Testis (tissue), 3 donors: ENCODE data around the gene ADGRB3. TPM values are rescaled to one million over a fixed set of nuclear protein-coding genes. Genes with fewer than 3 reads are reported as not detected.

Experiments
- DNase-seq: peaks from one replicate; pipeline ENCODE4 v3.0.0-alpha.2; 2019
- H3K27ac ChIP-seq, 2 donors: fragments of 200-600 bp; sonication (generic); one replicate each; pipeline ENCODE4 v1.5.1; 2019
- H3K27me3 ChIP-seq: fragments of 200-600 bp; sonication (generic); one replicate; pipeline ENCODE4 v1.5.1; 2019
- H3K36me3 ChIP-seq: fragments of 200-600 bp; sonication (generic); one replicate; pipeline ENCODE4 v1.5.1; 2017; ENCODE audit warnings: low read depth; ENCODE audit errors: missing control alignments
- H3K4me1 ChIP-seq: fragments of 200-600 bp; sonication (generic); one replicate; pipeline ENCODE4 v1.5.1; 2019
- H3K4me3 ChIP-seq, 2 donors: fragments of 200-600 bp; sonication (generic); one replicate each; pipeline ENCODE4 v1.5.1; 2017 to 2019
- H3K9me3 ChIP-seq: fragments of 200-600 bp; sonication (generic); one replicate; pipeline ENCODE4 v1.5.1; 2017
- POLR2A ChIP-seq: fragments of 450-650 bp; IDR thresholded peaks from one replicate; pipeline ENCODE4 v1.6.1; 2017; ENCODE audit warnings: antibody characterized with exemption, mild to moderate bottlenecking, moderate library complexity
- WGBS, 2 donors: methylation state at CpG; one replicate each; pipeline ENCODE4 v1.1.5; 2018; 5-methylcytosine and 5-hydroxymethylcytosine counted together
- intact Hi-C: fragments of 100-400 bp; cut with DNase I; formaldehyde crosslinking; loops from one replicate; pipeline ENCODE4 v1.15.1; 2023; ENCODE audit warnings: low total_unique reads
- polyA plus RNA-seq: library from polyadenylated mRNA; stranded (reverse); fragments of 350-450 nt; fragmentation: Illumina TruSeq; extraction: RNeasy Lipid Tissue Mini Kit (QIAGEN cat#74804); gene quantifications from one replicate; pipeline ENCODE4 v1.2.3, GENCODE V29; 2014; ENCODE audit warnings: low read depth, low replicate concordance; ENCODE audit not compliant: insufficient read depth
- total RNA-seq, 2 donors: library from RNA; depleted of rRNA; stranded (reverse); fragments of >200 nt; gene quantifications; one replicate each; pipeline ENCODE4 v1.2.3, GENCODE V29; 2016
- TF ChIP-seq, protein P1 (sequence below), 3 experiments: fragments of 450-650 bp in 2 of 3; fragments of 200-600 bp in 1 of 3; sonication (generic) in 1 of 3; IDR thresholded peaks; one replicate each; pipeline ENCODE4 v1.5.1; 2016 to 2019; ENCODE audit warnings: antibody characterized with exemption in 3 of 3, mild to moderate bottlenecking in 2 of 3, moderate library complexity in 1 of 3

ADGRB3 gene
- total and polyA plus RNA-seq, 3 donors from 2014 or later: 3.2 to 5.7 (median 4.3) TPM

DNA sequence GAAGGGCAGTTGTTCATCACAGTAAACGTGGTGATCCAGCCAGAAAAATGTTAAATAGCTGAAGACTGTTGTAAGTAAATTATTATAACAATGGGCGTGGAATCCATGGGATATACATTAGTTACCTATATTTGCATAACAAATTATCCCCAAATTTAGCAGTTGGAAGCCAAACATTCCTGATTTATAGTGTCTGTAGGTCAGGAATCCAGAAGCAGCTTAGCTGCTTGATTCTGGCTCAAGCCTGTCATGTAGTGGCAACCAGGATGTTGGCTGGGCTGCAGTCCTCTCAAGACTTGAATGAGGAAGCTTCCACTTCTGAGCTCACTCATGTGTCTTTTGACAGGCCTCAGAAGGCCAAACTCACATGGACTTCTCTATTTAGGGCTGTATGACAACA lies 6.9 kb upstream of the ADGRB3 start:
- WGBS, 2 donors: 72 to 79% methylated on average over 2 of the region's 2 CpGs
- Histone ChIP-seq H3K27me3 (no peaks in the 10 kb centered on the region), H3K4me1 (no peaks in the 10 kb centered on the region), H3K9me3 (no peaks in the 10 kb centered on the region), H3K27ac (no peak overlapping the region), H3K4me3 (no peak overlapping the region), H3K36me3 (no peaks in the 10 kb centered on the region)
- intact Hi-C loops: no loop called here
- no peak for DNase-seq
- no peak for TF ChIP-seq POLR2A
- TF ChIP-seq, protein P1, sequence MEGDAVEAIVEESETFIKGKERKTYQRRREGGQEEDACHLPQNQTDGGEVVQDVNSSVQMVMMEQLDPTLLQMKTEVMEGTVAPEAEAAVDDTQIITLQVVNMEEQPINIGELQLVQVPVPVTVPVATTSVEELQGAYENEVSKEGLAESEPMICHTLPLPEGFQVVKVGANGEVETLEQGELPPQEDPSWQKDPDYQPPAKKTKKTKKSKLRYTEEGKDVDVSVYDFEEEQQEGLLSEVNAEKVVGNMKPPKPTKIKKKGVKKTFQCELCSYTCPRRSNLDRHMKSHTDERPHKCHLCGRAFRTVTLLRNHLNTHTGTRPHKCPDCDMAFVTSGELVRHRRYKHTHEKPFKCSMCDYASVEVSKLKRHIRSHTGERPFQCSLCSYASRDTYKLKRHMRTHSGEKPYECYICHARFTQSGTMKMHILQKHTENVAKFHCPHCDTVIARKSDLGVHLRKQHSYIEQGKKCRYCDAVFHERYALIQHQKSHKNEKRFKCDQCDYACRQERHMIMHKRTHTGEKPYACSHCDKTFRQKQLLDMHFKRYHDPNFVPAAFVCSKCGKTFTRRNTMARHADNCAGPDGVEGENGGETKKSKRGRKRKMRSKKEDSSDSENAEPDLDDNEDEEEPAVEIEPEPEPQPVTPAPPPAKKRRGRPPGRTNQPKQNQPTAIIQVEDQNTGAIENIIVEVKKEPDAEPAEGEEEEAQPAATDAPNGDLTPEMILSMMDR (IDR thresholded peaks at IDR 0.05): no peak

DNA sequence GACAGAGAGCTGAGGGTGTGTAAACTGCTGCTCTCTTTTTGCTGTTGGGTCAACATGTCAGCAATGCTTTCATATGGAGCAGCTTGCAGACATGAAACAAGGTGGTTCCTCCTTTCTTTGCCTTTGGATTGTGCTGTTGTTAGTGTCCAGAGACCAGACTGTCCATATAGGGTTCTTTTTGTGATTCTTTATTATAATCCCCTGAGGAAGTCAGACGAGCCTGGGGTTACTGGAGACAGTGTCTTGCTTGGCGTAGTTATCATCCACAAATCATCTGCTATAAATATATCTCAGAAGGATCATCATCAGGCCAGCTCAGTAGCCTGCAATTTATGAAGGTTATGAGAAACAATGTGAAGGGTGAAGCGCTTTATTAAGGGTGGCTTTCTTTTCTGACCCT lies 2.3 kb upstream of the ADGRB3 start:
- Histone ChIP-seq H3K4me3 (no peak overlapping the region), H3K36me3 (no peaks in the 10 kb centered on the region), H3K9me3 (no peaks in the 10 kb centered on the region), H3K27me3 (no peaks in the 10 kb centered on the region), H3K4me1 (no peaks in the 10 kb centered on the region), H3K27ac (no peak overlapping the region)
- no peak for DNase-seq
- no peak for TF ChIP-seq POLR2A
- TF ChIP-seq, protein P1 (IDR thresholded peaks at IDR 0.05): no peak
- intact Hi-C loops: no loop called here
- WGBS, 2 donors: 60 to 73% methylated on average over 3 of the region's 3 CpGs

DNA sequence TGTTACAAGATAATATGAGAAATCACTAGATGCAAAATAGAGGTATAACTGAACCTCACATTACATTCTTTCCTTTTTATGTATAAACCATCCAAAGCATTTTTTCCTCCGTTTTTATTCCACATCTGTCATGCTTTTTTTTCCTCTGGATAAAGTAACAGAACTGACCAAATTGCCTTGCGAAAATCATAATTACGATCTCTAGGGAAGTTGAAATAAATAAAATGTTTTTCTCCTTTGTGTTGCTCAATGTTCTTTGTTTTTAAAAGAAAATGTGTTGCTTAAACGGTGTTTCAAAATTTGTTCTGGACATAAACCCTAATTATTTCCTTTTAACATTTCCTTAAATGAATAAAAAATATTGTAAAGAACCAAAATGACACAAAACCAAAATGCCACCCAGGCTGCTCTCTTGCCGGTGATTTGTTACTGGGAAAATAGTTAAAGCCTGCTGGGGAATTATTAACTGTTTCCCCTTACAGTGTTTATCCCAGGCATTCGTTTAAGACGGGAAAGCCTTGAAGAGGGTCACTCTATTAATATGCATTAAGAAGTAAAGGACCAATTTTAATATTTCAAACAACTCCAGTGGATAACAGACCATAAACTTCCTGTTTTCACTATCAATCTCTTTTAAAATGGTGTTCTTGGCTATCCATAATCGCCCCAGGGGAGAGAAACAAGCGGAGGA lies 1.7 kb upstream of the ADGRB3 start:
- intact Hi-C loops: no loop called here
- no peak for DNase-seq
- Histone ChIP-seq H3K4me1 (no peaks in the 10 kb centered on the region), H3K27ac (peak overlapping the region in 1 of 2 donors; percentile 77), H3K4me3 (peak overlapping the region in 1 of 2 donors; percentile 53), H3K27me3 (no peaks in the 10 kb centered on the region), H3K9me3 (no peaks in the 10 kb centered on the region), H3K36me3 (no peaks in the 10 kb centered on the region)
- 28 to 29% methylated on average over 9 of the region's 9 CpGs for WGBS, 2 donors
- TF ChIP-seq, protein P1 (IDR thresholded peaks at IDR 0.05): no peak
- no peak for TF ChIP-seq POLR2A

DNA sequence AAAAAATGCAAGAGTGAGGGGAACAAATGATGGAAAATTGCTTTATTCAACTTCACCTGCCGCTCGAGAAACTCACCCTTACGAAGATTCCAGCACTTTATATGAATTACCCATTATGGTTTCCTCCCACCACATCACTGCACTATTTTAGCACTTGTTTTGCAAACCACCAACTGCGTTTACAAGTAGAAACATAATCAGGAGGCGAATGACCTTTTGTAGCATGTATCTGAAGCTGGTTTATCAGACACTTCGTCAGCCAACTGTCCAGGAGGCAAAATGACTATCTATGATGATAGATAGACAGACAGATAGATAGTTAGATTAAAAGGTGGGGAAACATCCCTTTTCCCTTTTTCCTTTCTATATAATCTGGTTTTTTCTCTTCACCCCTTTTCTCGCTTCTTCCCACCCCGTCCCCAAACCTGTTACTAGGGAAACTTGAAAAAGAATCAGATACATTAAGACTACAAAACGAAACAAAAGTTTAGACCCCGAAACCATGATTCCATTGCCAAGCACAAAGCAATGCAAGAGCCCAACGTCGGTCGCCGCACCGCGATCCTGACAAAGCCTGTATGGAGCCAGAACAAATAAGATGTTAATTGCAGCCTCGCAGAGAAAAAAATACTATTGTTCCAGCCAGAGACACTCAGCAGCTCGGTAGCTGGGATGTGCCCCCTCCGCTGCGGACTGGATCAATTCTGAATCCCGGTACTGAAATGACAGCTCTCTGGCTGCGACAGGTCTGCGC lies 933 bp upstream of the ADGRB3 start:
- Histone ChIP-seq H3K36me3 (no peaks in the 10 kb centered on the region), H3K27me3 (no peaks in the 10 kb centered on the region), H3K27ac (peak overlapping the region; percentile 52 to 77), H3K4me1 (no peaks in the 10 kb centered on the region), H3K9me3 (no peaks in the 10 kb centered on the region), H3K4me3 (peak overlapping the region; percentile 53 to 73)
- DNase-seq: no peak
- TF ChIP-seq POLR2A: no peak
- TF ChIP-seq, protein P1 (IDR thresholded peaks at IDR 0.05): no peak
- intact Hi-C loops: no loop called here
- 2% methylated on average over 23 of the region's 23 CpGs for WGBS, 2 donors
